H1 (cell line): ENCODE measurements around the gene TBCD. TPM values are rescaled to one million over a fixed set of nuclear protein-coding genes. Genes with fewer than 3 reads are reported as not detected.

Source experiments
- CTCF ChIA-PET: fragments of 300-600 bp; sonication (Branson Sonifier 250); formaldehyde crosslinking; loops from one replicate; lab custom pipeline; 2021; ENCODE audit not compliant: partially characterized antibody; lab: Charles Lee
- POLR2A ChIA-PET: fragments of 300-600 bp; sonication (Branson Sonifier 250); formaldehyde crosslinking; loops from one replicate; lab custom pipeline; 2021; ENCODE audit warnings: inconsistent platforms; ENCODE audit not compliant: partially characterized antibody; lab: Charles Lee
- DNase-seq, 2 experiments: peaks; one replicate each; pipeline versions ENCODE4 v3.0.0 to v3.0.0-alpha.2; 2010 to 2022; ENCODE audit warnings: low spot score in 2 of 2, low read depth in 1 of 2, mixed read lengths in 1 of 2
- FAIRE-seq: peaks from 2 replicates; lab custom pipeline; 2011; peaks lifted over from hg19 to GRCh38; lab: Jason Lieb, UNC
- H2AFZ ChIP-seq: 2 replicates; pipeline ENCODE4 v1.8.1; 2012; ENCODE audit warnings: low read length, inconsistent platforms
- H2AK5ac ChIP-seq: 2 replicates; pipeline ENCODE4 v1.6.1; 2013; ENCODE audit warnings: low read depth, low read length
- H2BK120ac ChIP-seq: replicated peaks from 2 replicates; pipeline ENCODE3; 2013; ENCODE audit warnings: low read depth, low read length, inconsistent platforms
- H2BK12ac ChIP-seq: 2 replicates; pipeline ENCODE4 v1.6.1; 2013; ENCODE audit warnings: low read depth, low read length
- H2BK15ac ChIP-seq: 2 replicates; pipeline ENCODE4 v1.6.1; 2013; ENCODE audit warnings: low read length
- H2BK20ac ChIP-seq: 2 replicates; pipeline ENCODE4 v1.6.1; 2013; ENCODE audit warnings: low read length
- H2BK5ac ChIP-seq: 2 replicates; pipeline ENCODE4 v1.6.1; 2013; ENCODE audit warnings: low read depth, low read length
- H3K14ac ChIP-seq: 2 replicates; pipeline ENCODE4 v1.6.1; 2013; ENCODE audit warnings: inconsistent platforms; ENCODE audit not compliant: insufficient read length
- H3K18ac ChIP-seq: 2 replicates; pipeline ENCODE4 v1.6.1; 2013; ENCODE audit warnings: low read length; ENCODE audit errors: extremely low read depth
- H3K23ac ChIP-seq: 2 replicates; pipeline ENCODE4 v1.6.1; 2013; ENCODE audit warnings: inconsistent platforms; ENCODE audit not compliant: insufficient read length
- H3K23me2 ChIP-seq: 2 replicates; pipeline ENCODE4 v1.6.1; 2013; ENCODE audit warnings: low read depth, low read length
- H3K27ac ChIP-seq: 2 replicates; pipeline ENCODE4 v1.6.1; 2011; ENCODE audit warnings: low read depth, low read length, inconsistent platforms
- H3K27me3 ChIP-seq, 4 experiments: replicated peaks in 1 of 4; 1 replicate in 1 of 4; 2 replicates in 3 of 4; pipeline versions ENCODE4 v1.6.1 to v1.8.1; 2011 to 2013; ENCODE audit warnings: low read length in 3 of 4, mild to moderate bottlenecking in 3 of 4, inconsistent platforms in 2 of 4, mixed read lengths in 2 of 4, moderate library complexity in 1 of 4; ENCODE audit not compliant: control insufficient read depth in 3 of 4, insufficient read depth in 3 of 4; ENCODE audit errors: extremely low read depth in 1 of 4
- H3K36me3 ChIP-seq, 4 experiments: 2 replicates each; pipeline versions ENCODE4 v1.6.1 to v1.8.1; 2011 to 2013; ENCODE audit warnings: mild to moderate bottlenecking in 4 of 4, low read length in 3 of 4, moderate library complexity in 2 of 4, control low read depth in 1 of 4, inconsistent platforms in 1 of 4; ENCODE audit not compliant: insufficient read depth in 4 of 4, control insufficient read depth in 2 of 4
- H3K4ac ChIP-seq: replicated peaks from 2 replicates; pipeline ENCODE3; 2013; ENCODE audit warnings: low read length, low read depth, mixed read lengths, inconsistent platforms; ENCODE audit not compliant: insufficient read length
- H3K4me1 ChIP-seq, 4 experiments: replicated peaks in 1 of 4; 1 replicate in 1 of 4; 2 replicates in 3 of 4; pipeline versions ENCODE4 v1.6.1 to v1.8.1; 2011 to 2013; ENCODE audit warnings: low read length in 3 of 4, inconsistent platforms in 2 of 4, mixed read lengths in 1 of 4; ENCODE audit not compliant: insufficient read depth in 4 of 4, control insufficient read depth in 3 of 4
- H3K4me2 ChIP-seq, 2 experiments: 2 replicates each; pipeline versions ENCODE4 v1.6.1 to v1.8.1; 2011 to 2013; ENCODE audit warnings: low read depth in 2 of 2, low read length in 2 of 2, control low read depth in 1 of 2, inconsistent platforms in 1 of 2, mild to moderate bottlenecking in 1 of 2; ENCODE audit not compliant: insufficient read depth in 1 of 2
- H3K4me3 ChIP-seq, 4 experiments: fragments of 200-600, 300-600 bp in 1 of 4; sonication (generic), shearing (Covaris generic), sonication (Bioruptor Twin) in 1 of 4; 2 replicates each; pipeline versions ENCODE4 v1.5.1 to v1.8.1; 2011 to 2016; ENCODE audit warnings: low read length in 4 of 4, low read depth in 3 of 4, control low read depth in 2 of 4, inconsistent platforms in 2 of 4, mild to moderate bottlenecking in 2 of 4, mixed read lengths in 1 of 4, moderate library complexity in 1 of 4; ENCODE audit not compliant: insufficient read depth in 2 of 4; ENCODE audit errors: extremely low read depth in 1 of 4
- H3K56ac ChIP-seq: replicated peaks from 2 replicates; pipeline ENCODE3; 2013; ENCODE audit warnings: low read depth, mild to moderate bottlenecking, mixed read lengths, low read length, inconsistent platforms; ENCODE audit not compliant: insufficient read length
- H3K79me1 ChIP-seq: 2 replicates; pipeline ENCODE4 v1.6.1; 2013; ENCODE audit warnings: low read depth, low read length, control low read depth
- H3K79me2 ChIP-seq, 2 experiments: 2 replicates each; pipeline versions ENCODE4 v1.6.1 to v1.8.1; 2012 to 2013; ENCODE audit warnings: low read length in 2 of 2, mild to moderate bottlenecking in 2 of 2, inconsistent platforms in 1 of 2; ENCODE audit not compliant: insufficient read depth in 2 of 2, control insufficient read depth in 1 of 2
- H3K9ac ChIP-seq, 4 experiments: replicated peaks in 1 of 4; 1 replicate in 1 of 4; 2 replicates in 3 of 4; pipeline versions ENCODE4 v1.6.1 to v1.8.1; 2011 to 2013; ENCODE audit warnings: low read depth in 3 of 4, low read length in 3 of 4, control low read depth in 2 of 4, mild to moderate bottlenecking in 2 of 4, moderate library complexity in 2 of 4, inconsistent platforms in 1 of 4; ENCODE audit errors: extremely low read depth in 1 of 4
- H3K9me3 ChIP-seq, 2 experiments: 2 replicates each; pipeline versions ENCODE4 v1.6.1 to v1.8.1; 2012 to 2013; ENCODE audit warnings: mild to moderate bottlenecking in 2 of 2, moderate library complexity in 2 of 2, control low read depth in 1 of 2, inconsistent platforms in 1 of 2, low read depth in 1 of 2, low read length in 1 of 2, mixed read lengths in 1 of 2; ENCODE audit not compliant: insufficient read depth in 2 of 2
- H4K20me1 ChIP-seq, 2 experiments: replicated peaks in 1 of 2; 2 replicates each; pipeline versions ENCODE3 to v1.8.1; 2011 to 2013; ENCODE audit warnings: inconsistent platforms in 2 of 2, low read length in 2 of 2, mild to moderate bottlenecking in 1 of 2; ENCODE audit not compliant: insufficient read depth in 2 of 2, control insufficient read depth in 1 of 2
- H4K5ac ChIP-seq: 2 replicates; pipeline ENCODE4 v1.6.1; 2013; ENCODE audit warnings: low read length, low read depth, mixed read lengths, inconsistent platforms; ENCODE audit not compliant: insufficient read length
- H4K8ac ChIP-seq: 2 replicates; pipeline ENCODE4 v1.8.0; 2013; ENCODE audit warnings: mild to moderate bottlenecking, moderate library complexity, low read length, inconsistent platforms; ENCODE audit not compliant: insufficient read depth; ENCODE audit errors: extremely low read depth
- H4K91ac ChIP-seq: replicated peaks from 2 replicates; pipeline ENCODE3; 2013; ENCODE audit warnings: low read length, mixed read lengths, inconsistent platforms; ENCODE audit not compliant: insufficient read length
- TAF1 ChIP-seq: IDR thresholded peaks from 2 replicates; pipeline ENCODE4 v1.6.1; 2011; ENCODE audit warnings: mild to moderate bottlenecking, low read depth, low read length
- WGBS, 2 experiments: shearing (Covaris generic) in 1 of 2; methylation state at CpG; one replicate each; pipeline versions ENCODE4 v1.1.6 to v1.1.7; 2013 to 2015; ENCODE audit warnings: low lambda C conversion rate in 2 of 2, mixed read lengths in 2 of 2, inconsistent platforms in 1 of 2, low coverage in 1 of 2, missing lambda C conversion rate in 1 of 2; ENCODE audit not compliant: insufficient replicate concordance in 2 of 2, insufficient coverage in 1 of 2, insufficient read length in 1 of 2; ENCODE audit errors: extremely low coverage in 1 of 2, missing lambda C conversion rate in 1 of 2; 5-methylcytosine and 5-hydroxymethylcytosine counted together
- polyA plus RNA-seq, 7 experiments: library from polyadenylated mRNA; depleted of rRNA in 3 of 7; stranded (reverse) in 5 of 7; unstranded in 2 of 7; fragments of >200 nt in 5 of 7; fragments of 200-250 nt in 2 of 7; gene quantifications; 1 replicate in 5 of 7; 2 replicates in 1 of 7; 4 replicates in 1 of 7; pipeline versions ENCODE4 v1.2.1 to v1.2.3, GENCODE V29; 2011 to 2013; ENCODE audit warnings: missing spikeins in 2 of 7, mixed read lengths in 2 of 7
- total RNA-seq: library from RNA; stranded (reverse); fragmentation: NEBNext Ultra II Directional; extraction: Animal tissue kit (Norgen Biotek cat#: 25700); gene quantifications from 2 replicates; pipeline ENCODE4 v1.2.1, GENCODE V29; 2021
- TF ChIP-seq, protein P1 (sequence below): IDR thresholded peaks from 2 replicates; pipeline ENCODE4 v1.6.1; 2011; ENCODE audit warnings: low read length, improper control_type of control experiment

The TBCD gene
- total and polyA plus RNA-seq, 2 of the 8 experiments (the other 6 are each of a cell fraction or from before 2014, with no cell fraction given), result 118 to 162 TPM

DNA sequence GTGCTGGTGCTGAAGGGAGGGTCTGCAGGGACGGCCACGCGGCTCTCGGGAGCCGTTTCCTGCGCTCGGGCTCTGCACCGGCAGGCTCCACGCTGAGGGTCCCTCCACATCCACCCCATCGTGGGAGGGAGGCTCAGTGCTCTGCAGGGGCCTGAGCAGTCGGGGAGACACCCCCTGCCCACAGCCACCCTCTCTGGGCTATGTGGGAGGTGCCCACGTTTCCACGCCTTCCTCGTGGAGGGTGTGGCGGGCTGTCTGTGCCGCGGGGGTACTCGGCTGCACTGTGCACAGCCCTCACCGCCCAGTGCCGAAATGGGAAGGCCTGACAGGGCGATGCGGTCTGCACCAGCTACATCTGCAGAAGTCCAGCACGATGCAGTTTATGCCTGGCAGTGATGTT lies 113.4 kb downstream of the TBCD start:
- Histone ChIP-seq H3K56ac (no peak overlapping the region), H2BK20ac (no peak overlapping the region), H4K91ac (no peak overlapping the region), H3K9me3 (no peaks in the 10 kb centered on the region), H4K20me1 (peaks cover 5 to 22% of the 10 kb centered on the region in 2 experiments), H3K27me3 (no peaks in the 10 kb centered on the region), H2AFZ (no peak overlapping the region), H2BK5ac (no peak overlapping the region), H3K14ac (no peak overlapping the region), H3K79me1 (peaks cover 15% of the 10 kb centered on the region), H3K4me1 (peaks cover 0 to 8% (median 2%) of the 10 kb centered on the region in 4 experiments; a peak in 4 of 7 replicates), H3K4ac (no peak overlapping the region), H2BK15ac (no peak overlapping the region), H2BK12ac (no peak overlapping the region), H3K23me2 (no peaks in the 10 kb centered on the region), H2AK5ac (no peak overlapping the region), H2BK120ac (no peak overlapping the region), H3K79me2 (peaks cover 0 to 18% of the 10 kb centered on the region in 2 experiments; a peak in 1 of 4 replicates), H3K18ac (no peak overlapping the region), H4K8ac (no peak overlapping the region), H3K4me2 (no peak overlapping the region), H4K5ac (no peak overlapping the region), H3K4me3 (no peak overlapping the region), H3K36me3 (peaks cover 3 to 4% (median 3%) of the 10 kb centered on the region in 4 experiments; a peak in 4 of 8 replicates), H3K23ac (no peak overlapping the region), H3K9ac (no peak overlapping the region), H3K27ac (no peak overlapping the region)
- POLR2A ChIA-PET, result interaction anchor here (1.1 kb wide), 1 partner anchor 11 kb away, joined by 3 read pairs; no protein-coding TSS in a partner anchor
- FAIRE-seq (no peak), DNase-seq (no peak)
- TF ChIP-seq, protein P1, sequence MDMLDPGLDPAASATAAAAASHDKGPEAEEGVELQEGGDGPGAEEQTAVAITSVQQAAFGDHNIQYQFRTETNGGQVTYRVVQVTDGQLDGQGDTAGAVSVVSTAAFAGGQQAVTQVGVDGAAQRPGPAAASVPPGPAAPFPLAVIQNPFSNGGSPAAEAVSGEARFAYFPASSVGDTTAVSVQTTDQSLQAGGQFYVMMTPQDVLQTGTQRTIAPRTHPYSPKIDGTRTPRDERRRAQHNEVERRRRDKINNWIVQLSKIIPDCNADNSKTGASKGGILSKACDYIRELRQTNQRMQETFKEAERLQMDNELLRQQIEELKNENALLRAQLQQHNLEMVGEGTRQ, result no peak
- no peak for TF ChIP-seq TAF1
- CTCF ChIA-PET, result interaction anchor here (0.6 to 1.6 kb wide), 7 partner anchors 10 to 310 kb away, joined by 3 to 5 read pairs (median 3); no protein-coding TSS in a partner anchor
- WGBS, 2 experiments, result 90% methylated on average over 23 of the region's 23 CpGs; no CpG with 5 or more reads in 1 of the 2 experiments
